GM23338 (cell line): ENCODE measurements around the gene GPR39. TPM values are rescaled to one million over a fixed set of nuclear protein-coding genes. Genes with fewer than 3 reads are reported as not detected.

Experiments
- ATAC-seq: fragments of 200-7000 bp; cut with Tn5 transposase; 3 replicates; pipeline ENCODE4 v1.9.1; 2020
- DNase-seq: peaks from one replicate; pipeline ENCODE4 v3.0.0-alpha.2; 2015; ENCODE audit warnings: low spot score
- H2AFZ ChIP-seq: fragments of 200-600 bp; sonication (generic); 2 replicates; pipeline ENCODE4 v1.8.0; 2016; ENCODE audit warnings: antibody characterized with exemption, mild to moderate bottlenecking, moderate library complexity
- H3F3A ChIP-seq: fragments of 200-600 bp; sonication (generic); replicated peaks from 2 replicates; pipeline ENCODE4 v1.8.0; 2017; ENCODE audit warnings: antibody characterized with exemption, mixed run types, low read depth
- H3K27ac ChIP-seq: fragments of 200-600 bp; sonication (generic); 2 replicates; pipeline ENCODE4 v1.6.1; 2016; ENCODE audit warnings: low read depth
- H3K27me3 ChIP-seq: fragments of 200-600 bp; sonication (generic); 2 replicates; pipeline ENCODE4 v1.8.0; 2016; ENCODE audit warnings: mild to moderate bottlenecking, mixed run types, moderate library complexity; ENCODE audit not compliant: insufficient read depth
- H3K36me3 ChIP-seq: fragments of 200-600 bp; sonication (generic); 2 replicates; pipeline ENCODE4 v1.8.0; 2016; ENCODE audit warnings: mild to moderate bottlenecking; ENCODE audit not compliant: insufficient read depth
- H3K4me1 ChIP-seq: fragments of 200-600 bp; sonication (generic); 2 replicates; pipeline ENCODE4 v1.8.0; 2016; ENCODE audit warnings: mild to moderate bottlenecking, moderate library complexity; ENCODE audit not compliant: insufficient read depth
- H3K4me2 ChIP-seq: fragments of 200-600 bp; sonication (generic); 2 replicates; pipeline ENCODE4 v1.7.1; 2017; ENCODE audit warnings: mixed run types
- H3K4me3 ChIP-seq: fragments of 200-600 bp; sonication (generic); 2 replicates; pipeline ENCODE4 v1.6.1; 2016; ENCODE audit warnings: mixed run types
- H3K79me2 ChIP-seq: fragments of 200-600 bp; sonication (generic); replicated peaks from 2 replicates; pipeline ENCODE4 v1.8.0; 2017; ENCODE audit warnings: mild to moderate bottlenecking; ENCODE audit not compliant: insufficient read depth
- H3K9me2 ChIP-seq: fragments of 200-600 bp; sonication (generic); 2 replicates; pipeline ENCODE4 v1.8.0; 2017; ENCODE audit not compliant: insufficient read depth
- H4K20me1 ChIP-seq: fragments of 200-600 bp; sonication (generic); replicated peaks from 2 replicates; pipeline ENCODE4 v1.8.0; 2017; ENCODE audit warnings: mild to moderate bottlenecking; ENCODE audit not compliant: insufficient read depth
- H3K27ac Mint-ChIP-seq: 2 replicates; pipeline ENCODE4 v1.8.0; 2020; ENCODE audit warnings: inconsistent platforms, mild to moderate bottlenecking, moderate library complexity, mixed read lengths
- H3K27me3 Mint-ChIP-seq: 3 replicates; pipeline ENCODE4 v1.8.0; 2022; ENCODE audit warnings: low read depth, mild to moderate bottlenecking, moderate library complexity, mixed read lengths, inconsistent platforms; ENCODE audit not compliant: insufficient read depth, poor library complexity
- H3K36me3 Mint-ChIP-seq: 3 replicates; pipeline ENCODE4 v1.8.0; 2021; ENCODE audit warnings: low read depth, mild to moderate bottlenecking, inconsistent platforms, moderate library complexity, mixed read lengths
- H3K4me1 Mint-ChIP-seq: 3 replicates; pipeline ENCODE4 v1.8.0; 2020; ENCODE audit warnings: mild to moderate bottlenecking, inconsistent platforms, mixed read lengths
- H3K4me3 Mint-ChIP-seq: 3 replicates; pipeline ENCODE4 v1.8.0; 2021; ENCODE audit warnings: moderate library complexity, mild to moderate bottlenecking, inconsistent platforms, mixed read lengths
- H3K9me3 Mint-ChIP-seq: 3 replicates; pipeline ENCODE4 v1.8.0; 2020; ENCODE audit warnings: moderate library complexity, mild to moderate bottlenecking, inconsistent platforms, mixed read lengths
- ETS1 ChIP-seq: IDR thresholded peaks from 2 replicates; pipeline ENCODE4 v1.6.1; 2016; ENCODE audit warnings: antibody characterized with exemption
- EZH2phosphoT487 ChIP-seq: fragments of 200-600 bp; sonication (generic); IDR thresholded peaks from one replicate; pipeline ENCODE4 v1.8.1; 2018; ENCODE audit warnings: antibody characterized with exemption; ENCODE audit not compliant: unreplicated experiment
- JUNB ChIP-seq: IDR thresholded peaks from one replicate; pipeline ENCODE4 v1.6.1; 2016; ENCODE audit warnings: antibody characterized with exemption; ENCODE audit not compliant: unreplicated experiment
- STAT1 ChIP-seq: IDR thresholded peaks from one replicate; pipeline ENCODE4 v1.6.1; 2016; ENCODE audit warnings: antibody characterized with exemption; ENCODE audit not compliant: unreplicated experiment
- ZNF114 ChIP-seq: fragments of 250-450 bp; sonication (Bioruptor Pico); IDR thresholded peaks from 2 replicates; pipeline ENCODE4 v1.5.0; 2020; ENCODE audit warnings: mild to moderate bottlenecking, moderate library complexity
- ZNF462 ChIP-seq: fragments of 250-450 bp; sonication (Bioruptor Pico); IDR thresholded peaks from 2 replicates; pipeline ENCODE4 v1.5.0; 2020; ENCODE audit warnings: mild to moderate bottlenecking, moderate library complexity
- polyA plus RNA-seq: library from polyadenylated mRNA; unstranded; fragments of >200 nt; fragmentation: Nextera tagmentation; extraction: Ambion mirVana; gene quantifications from 2 replicates; pipeline ENCODE4 v1.2.1, GENCODE V29; 2016
- total RNA-seq: library from RNA; depleted of rRNA; stranded (reverse); fragments of >200 nt; shearing (Covaris generic); gene quantifications from 2 replicates; pipeline ENCODE4 v1.2.3, GENCODE V29; 2014

The GPR39 gene
- total and polyA plus RNA-seq, 2 experiments from 2014 or later, result 0.55 to 1.9 TPM

GRCh38 chr2:132473174-132473883 lies 56.7 kb downstream of the GPR39 start:
- H3K27ac ChIP-seq, result no peak overlapping the region
- DNase-seq (no peak), ATAC-seq (no peak)
- H3K4me1 ChIP-seq, result no peaks in the 10 kb centered on the region
- H3K79me2 ChIP-seq, result no peaks in the 10 kb centered on the region
- Mint-ChIP-seq H3K27me3 (no peaks in the 10 kb centered on the region), H3K36me3 (no peaks in the 10 kb centered on the region; the same call in 1 of the 3 replicates), H3K4me3 (no peak overlapping the region), H3K27ac (no peak overlapping the region), H3K9me3 (peaks cover 12% of the 10 kb centered on the region), H3K4me1 (no peaks in the 10 kb centered on the region)
- no peak overlapping the region for H3K4me2 ChIP-seq
- H4K20me1 ChIP-seq, result no peaks in the 10 kb centered on the region
- no peak overlapping the region for H3K4me3 ChIP-seq
- no peak for TF ChIP-seq JUNB
- no peak for TF ChIP-seq EZH2phosphoT487
- TF ChIP-seq ETS1, result no peak
- no peak for TF ChIP-seq ZNF114 (CRISPR knock-in tag)
- TF ChIP-seq STAT1, result no peak
- TF ChIP-seq ZNF462 (CRISPR knock-in tag), result no peak
- no peaks in the 10 kb centered on the region for H3F3A ChIP-seq
- peaks cover 17% of the 10 kb centered on the region; the same call in 1 of the 2 replicates for H3K9me2 ChIP-seq
- no peak overlapping the region for H2AFZ ChIP-seq
- no peaks in the 10 kb centered on the region for H3K27me3 ChIP-seq
- H3K36me3 ChIP-seq, result no peaks in the 10 kb centered on the region
